Parathyroid adenoma (tissue), 2 donors: Measurements from ENCODE around the gene U2AF1.
"Not testable (repeated sequence)": the region's sequence is repeated elsewhere in the genome, so short reads cannot be mapped to it uniquely, and the experiment has no call there.

Experiments used
- H2AFZ ChIP-seq: fragments of 300-600 bp; sonication (generic); one replicate; pipeline ENCODE4 v1.7.0; 2017; ENCODE audit warnings: antibody characterized with exemption, mild to moderate bottlenecking
- H3K27ac ChIP-seq: fragments of 300-600 bp; sonication (generic); one replicate; pipeline ENCODE4 v1.7.0; 2017
- H3K27me3 ChIP-seq: fragments of 300-600 bp; sonication (generic); one replicate; pipeline ENCODE4 v1.7.0; 2017; ENCODE audit warnings: low read length; ENCODE audit not compliant: control insufficient read depth, insufficient read depth
- H3K36me3 ChIP-seq: fragments of 300-600 bp; sonication (generic); one replicate; pipeline ENCODE4 v1.7.0; 2017; ENCODE audit warnings: low read length; ENCODE audit not compliant: control insufficient read depth, insufficient read depth
- H3K4me1 ChIP-seq: fragments of 300-600 bp; sonication (generic); one replicate; pipeline ENCODE4 v1.7.0; 2017; ENCODE audit warnings: control low read depth
- H3K4me2 ChIP-seq: fragments of 300-600 bp; sonication (generic); one replicate; pipeline ENCODE4 v1.7.0; 2017; ENCODE audit warnings: low read length
- H3K4me3 ChIP-seq: fragments of 300-600 bp; sonication (generic); one replicate; pipeline ENCODE4 v1.7.0; 2017; ENCODE audit warnings: low read depth, low read length
- H3K79me2 ChIP-seq: fragments of 300-600 bp; sonication (generic); one replicate; pipeline ENCODE4 v1.7.0; 2017; ENCODE audit warnings: control low read depth
- H3K9ac ChIP-seq: fragments of 300-600 bp; sonication (generic); one replicate; pipeline ENCODE4 v1.7.0; 2017; ENCODE audit warnings: mild to moderate bottlenecking
- H3K9me3 ChIP-seq: fragments of 300-600 bp; sonication (generic); one replicate; pipeline ENCODE4 v1.7.0; 2017; ENCODE audit warnings: low read length; ENCODE audit not compliant: control insufficient read depth
- donor health status: primary hyperparathyroidism.

U2AF1 gene

GRCh38 chr21:43076643-43077042, 30.7 kb downstream of the U2AF1 start:
- H3K79me2 ChIP-seq, H2AFZ ChIP-seq, H3K36me3 ChIP-seq, H3K9ac ChIP-seq, H3K4me1 ChIP-seq, H3K4me3 ChIP-seq, H3K27me3 ChIP-seq, H3K9me3 ChIP-seq, H3K4me2 ChIP-seq, H3K27ac ChIP-seq: not testable (repeated sequence)

DNA sequence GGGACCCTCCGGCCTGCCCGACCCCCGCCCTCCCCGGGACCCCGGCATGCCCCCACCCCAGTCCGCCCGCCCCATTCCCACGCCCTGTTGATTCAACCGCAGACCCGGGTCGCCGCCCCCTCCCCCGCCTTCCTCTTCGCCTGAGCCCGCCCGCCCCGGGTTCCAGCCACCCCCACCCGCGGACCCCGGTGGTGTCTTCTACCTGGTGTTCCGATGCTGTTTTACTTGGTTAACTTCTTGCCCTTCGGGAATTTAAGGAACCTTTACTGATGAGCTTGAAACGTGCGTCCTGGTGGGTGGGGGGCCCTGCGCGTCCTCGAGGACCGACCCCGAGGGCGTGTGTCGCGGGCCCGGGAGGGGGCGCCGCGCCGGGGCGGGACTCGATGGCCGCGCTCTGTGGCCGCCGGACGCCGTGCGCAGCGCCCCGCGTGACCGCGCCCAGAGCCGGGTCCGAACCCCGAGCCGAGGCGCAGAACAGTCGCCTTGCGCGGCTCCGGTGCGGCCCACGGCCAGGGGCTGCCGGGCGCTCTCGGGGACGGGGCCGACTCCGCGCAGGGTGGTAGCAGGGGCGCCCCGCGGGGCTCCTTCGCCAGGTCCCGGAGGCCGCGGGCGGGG, 31.2 kb downstream of the U2AF1 start:
- not testable (repeated sequence) for H3K27ac ChIP-seq, H3K4me1 ChIP-seq, H3K9me3 ChIP-seq, H3K4me2 ChIP-seq, H3K36me3 ChIP-seq, H3K79me2 ChIP-seq, H3K4me3 ChIP-seq, H2AFZ ChIP-seq, H3K27me3 ChIP-seq, H3K9ac ChIP-seq

DNA sequence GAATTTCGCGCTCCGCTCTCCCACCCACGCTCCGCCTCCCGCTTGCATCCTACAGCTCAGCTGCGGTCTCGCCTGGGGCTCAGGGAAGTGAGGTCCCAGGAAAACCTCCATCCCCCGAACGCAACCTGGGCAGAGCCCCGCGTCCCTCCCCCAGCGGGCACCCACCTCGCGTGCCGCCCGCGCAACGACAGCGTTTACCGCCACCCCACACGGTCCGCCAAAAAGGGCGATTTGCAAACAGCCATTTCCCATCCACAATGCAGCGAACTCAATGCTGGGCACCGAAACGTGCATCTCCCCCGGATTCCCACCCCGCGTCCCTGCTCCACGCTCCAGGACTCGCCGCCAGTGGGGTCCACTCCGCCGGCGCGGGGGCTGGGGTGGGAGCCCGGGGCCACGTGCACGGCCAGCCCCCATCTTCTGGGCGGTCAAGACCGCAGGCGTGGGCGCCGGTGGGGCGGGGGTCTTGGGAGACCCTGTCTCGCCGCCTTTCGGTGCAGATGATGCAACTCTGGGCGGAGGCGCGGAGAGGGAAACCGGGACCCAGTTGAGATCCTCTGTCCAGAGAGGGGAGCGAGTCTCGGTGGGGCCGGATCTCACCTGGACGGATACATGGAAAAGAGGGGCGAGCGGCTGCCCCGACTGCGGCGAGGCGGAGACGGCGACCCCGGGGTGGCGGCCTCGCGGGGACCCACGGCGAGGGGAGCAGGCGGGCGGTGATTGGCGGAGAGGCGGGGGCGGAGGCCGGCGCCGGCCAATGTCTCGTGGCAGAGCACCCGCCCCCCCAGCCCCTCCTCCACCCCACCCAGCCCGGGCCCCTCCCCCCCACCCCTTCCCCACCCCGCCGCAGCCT, 32.0 kb downstream of the U2AF1 start, which contains the start of gene CBS:
Gene CBS, minus strand, starts transcription at position 666 of the 853 bp plus-strand sequence. CDS start 3,642 bp downstream, outside the sequence.
- not testable (repeated sequence) for H2AFZ ChIP-seq, H3K27me3 ChIP-seq, H3K36me3 ChIP-seq, H3K4me2 ChIP-seq, H3K27ac ChIP-seq, H3K9me3 ChIP-seq, H3K9ac ChIP-seq, H3K4me3 ChIP-seq, H3K79me2 ChIP-seq, H3K4me1 ChIP-seq

- H3K27ac ChIP-seq, H3K79me2 ChIP-seq, H3K27me3 ChIP-seq, H3K9ac ChIP-seq, H3K9me3 ChIP-seq, H3K4me2 ChIP-seq, H3K36me3 ChIP-seq, H3K4me1 ChIP-seq, H2AFZ ChIP-seq, H3K4me3 ChIP-seq: not testable (repeated sequence)
These were observed 32.8 kb downstream of the U2AF1 start for GRCh38 chr21:43074401-43075169.

- H3K9ac ChIP-seq, H3K4me3 ChIP-seq, H3K79me2 ChIP-seq, H3K27me3 ChIP-seq, H3K27ac ChIP-seq, H3K4me2 ChIP-seq, H3K4me1 ChIP-seq, H2AFZ ChIP-seq, H3K9me3 ChIP-seq, H3K36me3 ChIP-seq: not testable (repeated sequence)
These were observed 34.6 kb downstream of the U2AF1 start for GRCh38 chr21:43072742-43073141.

GRCh38 chr21:43069682-43070081, 37.7 kb downstream of the U2AF1 start:
- H3K27ac ChIP-seq, H2AFZ ChIP-seq, H3K9me3 ChIP-seq: not testable (repeated sequence)

DNA sequence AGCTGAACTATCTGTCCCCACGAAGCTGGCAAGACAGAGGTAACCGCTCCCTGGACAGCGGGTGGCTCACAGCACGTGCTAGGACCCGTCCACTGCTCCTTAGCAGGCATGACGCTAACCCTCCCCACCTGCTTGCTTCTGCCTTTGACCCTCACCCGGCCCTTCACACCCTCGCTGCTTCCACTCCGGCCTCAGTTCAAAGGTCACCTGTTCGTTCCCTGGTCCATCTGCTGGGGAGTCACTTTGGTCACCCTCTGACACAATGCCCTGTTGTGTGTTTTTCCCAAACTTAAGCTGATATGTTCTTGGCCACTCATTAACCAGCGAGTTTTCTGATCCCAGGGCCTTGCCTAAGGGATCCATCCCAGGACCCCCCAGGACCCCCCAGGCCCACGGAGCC, 39.3 kb downstream of the U2AF1 start:
- H3K27me3 ChIP-seq, H3K4me2 ChIP-seq, H3K36me3 ChIP-seq, H3K9ac ChIP-seq, H3K9me3 ChIP-seq, H3K79me2 ChIP-seq, H3K4me1 ChIP-seq, H2AFZ ChIP-seq, H3K4me3 ChIP-seq, H3K27ac ChIP-seq: not testable (repeated sequence)

More at GRCh38 chr21:43069682-43070081, 37.7 kb downstream of the U2AF1 start:
- H3K27me3 ChIP-seq, H3K4me1 ChIP-seq, H3K4me3 ChIP-seq, H3K9ac ChIP-seq, H3K4me2 ChIP-seq, H3K36me3 ChIP-seq, H3K79me2 ChIP-seq: not testable (repeated sequence)

DNA sequence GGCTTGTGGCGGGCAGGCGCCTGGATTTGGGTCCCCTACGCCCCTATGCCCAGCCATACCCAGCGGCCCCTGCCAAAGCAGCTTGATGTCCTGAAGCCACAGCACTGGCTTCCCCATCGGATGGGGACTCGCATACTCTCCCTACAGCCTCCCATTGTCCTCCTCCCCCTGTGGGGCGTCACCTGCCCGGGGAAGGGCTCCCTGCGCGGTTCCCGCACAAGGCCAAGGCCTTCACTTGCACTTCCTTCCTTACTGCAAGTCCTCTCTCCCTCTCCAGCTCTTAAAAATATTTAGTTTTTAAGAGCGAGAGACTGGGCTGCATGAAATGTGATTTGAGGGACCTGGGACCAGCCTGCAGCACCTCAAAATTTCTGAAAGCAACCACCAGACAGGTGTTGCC, 40.7 kb downstream of the U2AF1 start:
- H2AFZ ChIP-seq, H3K4me2 ChIP-seq, H3K4me1 ChIP-seq, H3K9me3 ChIP-seq, H3K9ac ChIP-seq, H3K27me3 ChIP-seq, H3K4me3 ChIP-seq, H3K27ac ChIP-seq, H3K79me2 ChIP-seq, H3K36me3 ChIP-seq: not testable (repeated sequence)

DNA sequence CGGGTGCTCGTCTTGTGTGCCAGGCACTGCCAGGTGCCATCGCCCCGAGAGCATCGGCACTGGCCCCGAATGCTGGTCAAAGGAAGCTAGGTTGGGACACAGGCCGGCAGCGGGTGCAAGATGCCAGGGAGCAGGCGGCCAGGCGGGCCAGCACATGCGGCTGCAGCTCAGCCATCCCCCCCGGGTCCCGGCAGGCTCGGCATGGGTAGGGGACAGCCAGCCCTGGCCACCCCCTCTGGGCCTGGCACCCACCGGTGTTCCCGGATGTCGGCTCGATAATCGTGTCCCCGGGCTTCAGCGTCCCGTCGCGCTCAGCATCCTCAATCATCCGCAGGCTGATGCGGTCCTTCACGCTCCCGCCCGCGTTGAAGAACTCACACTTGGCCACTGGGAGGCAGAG, 41.4 kb downstream of the U2AF1 start:
- H3K27ac ChIP-seq, H3K9me3 ChIP-seq, H3K4me3 ChIP-seq, H3K4me1 ChIP-seq, H3K36me3 ChIP-seq, H3K9ac ChIP-seq, H3K27me3 ChIP-seq, H3K4me2 ChIP-seq, H2AFZ ChIP-seq, H3K79me2 ChIP-seq: not testable (repeated sequence)

- not testable (repeated sequence) for H3K4me2 ChIP-seq, H3K27me3 ChIP-seq, H3K36me3 ChIP-seq, H3K9me3 ChIP-seq, H2AFZ ChIP-seq, H3K27ac ChIP-seq, H3K79me2 ChIP-seq, H3K4me1 ChIP-seq, H3K4me3 ChIP-seq, H3K9ac ChIP-seq
These were observed 43.0 kb downstream of the U2AF1 start for GRCh38 chr21:43064265-43064917.
